Liver (tissue), 9 donors: ENCODE results near the gene BCAT1. TPM values are rescaled to one million over a fixed set of nuclear protein-coding genes. Genes with fewer than 3 reads are reported as not detected.

Experiments used
- DNase-seq: peaks from one replicate; pipeline ENCODE4 v3.0.0-alpha.2; 2017; ENCODE audit warnings: low spot score
- H3K27ac ChIP-seq, 2 donors: one replicate each; pipeline ENCODE4 v1.7.0; 2013; ENCODE audit warnings: inconsistent platforms in 2 of 2, low read length in 2 of 2, control low read depth in 1 of 2, low read depth in 1 of 2, mild to moderate bottlenecking in 1 of 2
- H3K27me3 ChIP-seq, 4 donors: one replicate each; pipeline versions ENCODE4 v1.6.1 to v1.7.0; 2013; ENCODE audit warnings: low read length in 3 of 4, inconsistent platforms in 1 of 4, mild to moderate bottlenecking in 1 of 4, moderate library complexity in 1 of 4; ENCODE audit not compliant: control insufficient read depth in 4 of 4, insufficient read depth in 4 of 4
- H3K36me3 ChIP-seq, 4 donors: one replicate each; pipeline versions ENCODE4 v1.6.1 to v1.7.0; 2013; ENCODE audit warnings: low read length in 3 of 4, mild to moderate bottlenecking in 3 of 4, low read depth in 1 of 4, moderate library complexity in 1 of 4; ENCODE audit not compliant: control insufficient read depth in 4 of 4, insufficient read depth in 3 of 4
- H3K4me1 ChIP-seq, 4 donors: one replicate each; pipeline versions ENCODE4 v1.6.1 to v1.7.0; 2013; ENCODE audit warnings: low read length in 3 of 4, mild to moderate bottlenecking in 3 of 4, moderate library complexity in 1 of 4; ENCODE audit not compliant: control insufficient read depth in 4 of 4, insufficient read depth in 4 of 4
- H3K4me3 ChIP-seq, 3 donors: one replicate each; pipeline versions ENCODE4 v1.6.1 to v1.7.0; 2013; ENCODE audit warnings: low read length in 3 of 3, control low read depth in 1 of 3, low read depth in 1 of 3, mild to moderate bottlenecking in 1 of 3
- H3K9ac ChIP-seq, 2 donors: one replicate each; pipeline ENCODE4 v1.7.0; 2013; ENCODE audit warnings: low read length in 2 of 2, mild to moderate bottlenecking in 2 of 2, moderate library complexity in 2 of 2, control low read depth in 1 of 2, low read depth in 1 of 2
- H3K9me3 ChIP-seq, 4 donors: one replicate each; pipeline versions ENCODE4 v1.6.1 to v1.7.0; 2013; ENCODE audit warnings: low read length in 3 of 4; ENCODE audit not compliant: control insufficient read depth in 4 of 4
- EGR1 ChIP-seq, 2 donors: IDR thresholded peaks; 2 replicates each; pipeline ENCODE4 v1.6.1; 2016 to 2018; ENCODE audit warnings: antibody characterized with exemption in 2 of 2, low read depth in 2 of 2
- FOXA1 ChIP-seq: IDR thresholded peaks from 2 replicates; pipeline ENCODE4 v1.6.1; 2016; ENCODE audit warnings: antibody characterized with exemption
- FOXA2 ChIP-seq: IDR thresholded peaks from 2 replicates; pipeline ENCODE4 v1.6.1; 2016; ENCODE audit warnings: antibody characterized with exemption
- GABPA ChIP-seq, 2 donors: IDR thresholded peaks in 1 of 2; conservative IDR thresholded peaks in 1 of 2; 2 replicates each; pipeline ENCODE4 v1.6.1; 2016; ENCODE audit warnings: antibody characterized with exemption in 2 of 2, mild to moderate bottlenecking in 1 of 2, moderate library complexity in 1 of 2
- HNF4A ChIP-seq, 2 donors: conservative IDR thresholded peaks; 2 replicates each; pipeline ENCODE4 v1.6.1; 2016; ENCODE audit warnings: antibody characterized with exemption in 2 of 2, mild to moderate bottlenecking in 2 of 2
- HNF4G ChIP-seq: IDR thresholded peaks from 2 replicates; pipeline ENCODE4 v1.6.1; 2016; ENCODE audit warnings: antibody characterized with exemption
- JUND ChIP-seq, 2 donors: IDR thresholded peaks; 2 replicates each; pipeline ENCODE4 v1.6.1; 2016; ENCODE audit warnings: antibody characterized with exemption in 2 of 2
- NR2F2 ChIP-seq: IDR thresholded peaks from 2 replicates; pipeline ENCODE4 v1.6.1; 2016; ENCODE audit warnings: antibody characterized with exemption
- RAD21 ChIP-seq, 2 donors: IDR thresholded peaks; 2 replicates each; pipeline ENCODE4 v1.6.1; 2016; ENCODE audit warnings: antibody characterized with exemption in 2 of 2, mild to moderate bottlenecking in 2 of 2
- RXRA ChIP-seq, 2 donors: IDR thresholded peaks; 2 replicates each; pipeline ENCODE4 v1.6.1; 2017 to 2018; ENCODE audit warnings: antibody characterized with exemption in 2 of 2, mild to moderate bottlenecking in 1 of 2
- SP1 ChIP-seq: IDR thresholded peaks from 2 replicates; pipeline ENCODE4 v1.6.1; 2018; ENCODE audit warnings: antibody characterized with exemption, mild to moderate bottlenecking
- TAF1 ChIP-seq: conservative IDR thresholded peaks from 2 replicates; pipeline ENCODE4 v1.6.1; 2016; ENCODE audit warnings: antibody characterized with exemption, mild to moderate bottlenecking
- YY1 ChIP-seq: IDR thresholded peaks from 2 replicates; pipeline ENCODE4 v1.6.1; 2016; ENCODE audit warnings: antibody characterized with exemption, mild to moderate bottlenecking
- WGBS: extraction: QIAGEN DNeasy Blood & Tissue Kit; methylation state at CpG from one replicate; pipeline ENCODE4 v1.1.7; 2013; 5-methylcytosine and 5-hydroxymethylcytosine counted together
- polyA plus RNA-seq, 2 donors: library from polyadenylated mRNA; stranded (reverse) in 1 of 2; unstranded in 1 of 2; fragments of 200-250 nt in 1 of 2; fragments of >200 nt in 1 of 2; fragmentation: Nextera tagmentation in 1 of 2; extraction: Ambion mirVana in 1 of 2; gene quantifications; one replicate each; pipeline versions ENCODE4 v1.2.1 to v1.2.3, GENCODE V29; 2013 to 2015
- total RNA-seq, 2 donors: library from RNA; depleted of rRNA; stranded (reverse); fragments of >200 nt; gene quantifications; one replicate each; pipeline ENCODE4 v1.2.3, GENCODE V29; 2014
- TF ChIP-seq, protein P1 (sequence below): IDR thresholded peaks from 2 replicates; pipeline ENCODE4 v1.6.1; 2016; ENCODE audit warnings: antibody characterized with exemption, mild to moderate bottlenecking
- TF ChIP-seq, protein P2 (sequence below): IDR thresholded peaks from 2 replicates; pipeline ENCODE4 v1.6.1; 2016; ENCODE audit warnings: antibody characterized with exemption
- TF ChIP-seq, protein P3 (sequence below): IDR thresholded peaks from 2 replicates; pipeline ENCODE4 v1.6.1; 2016; ENCODE audit warnings: antibody characterized with exemption
- TF ChIP-seq, protein P4 (sequence below): IDR thresholded peaks from 2 replicates; pipeline ENCODE4 v1.6.1; 2016; ENCODE audit warnings: antibody characterized with exemption
- TF ChIP-seq, protein P5 (sequence below): fragments of 150-350 bp; IDR thresholded peaks from 2 replicates; pipeline ENCODE4 v1.5.1; 2017; ENCODE audit warnings: improper control_type of control experiment, low read depth, low read length; ENCODE audit not compliant: missing input control
- donor health status: healthy.
- donor health status: healthy.
- donor health status: healthy.
- donor health status: healthy.
- donor health status: healthy.

Gene BCAT1
- total and polyA plus RNA-seq, 4 donors: 0.14 to 10.0 (median 0.85) TPM

DNA sequence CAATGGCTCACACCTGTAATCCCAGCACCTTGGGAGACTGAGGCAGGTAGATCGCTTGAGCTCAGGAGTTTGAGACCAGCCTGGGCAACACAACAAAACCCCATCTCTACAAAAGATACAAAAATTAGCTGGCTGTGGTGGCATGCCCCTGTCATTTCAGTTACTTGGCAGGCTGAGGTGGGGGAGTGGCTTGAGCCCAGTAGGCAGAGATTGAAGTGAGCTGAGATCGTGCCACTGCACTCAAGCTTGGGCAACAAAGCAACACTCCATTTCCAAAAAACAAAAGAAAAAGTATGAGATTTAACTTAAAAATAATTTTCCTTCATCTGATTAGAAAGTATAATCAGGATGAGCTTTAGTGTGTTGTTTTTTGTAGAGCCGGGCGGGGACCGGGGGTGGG lies 47.9 kb upstream of the BCAT1 start:
- no peak for TF ChIP-seq HNF4A (conservative IDR thresholded peaks at IDR 0.05)
- no peak for TF ChIP-seq YY1
- TF ChIP-seq SP1: no peak
- TF ChIP-seq, protein P1, sequence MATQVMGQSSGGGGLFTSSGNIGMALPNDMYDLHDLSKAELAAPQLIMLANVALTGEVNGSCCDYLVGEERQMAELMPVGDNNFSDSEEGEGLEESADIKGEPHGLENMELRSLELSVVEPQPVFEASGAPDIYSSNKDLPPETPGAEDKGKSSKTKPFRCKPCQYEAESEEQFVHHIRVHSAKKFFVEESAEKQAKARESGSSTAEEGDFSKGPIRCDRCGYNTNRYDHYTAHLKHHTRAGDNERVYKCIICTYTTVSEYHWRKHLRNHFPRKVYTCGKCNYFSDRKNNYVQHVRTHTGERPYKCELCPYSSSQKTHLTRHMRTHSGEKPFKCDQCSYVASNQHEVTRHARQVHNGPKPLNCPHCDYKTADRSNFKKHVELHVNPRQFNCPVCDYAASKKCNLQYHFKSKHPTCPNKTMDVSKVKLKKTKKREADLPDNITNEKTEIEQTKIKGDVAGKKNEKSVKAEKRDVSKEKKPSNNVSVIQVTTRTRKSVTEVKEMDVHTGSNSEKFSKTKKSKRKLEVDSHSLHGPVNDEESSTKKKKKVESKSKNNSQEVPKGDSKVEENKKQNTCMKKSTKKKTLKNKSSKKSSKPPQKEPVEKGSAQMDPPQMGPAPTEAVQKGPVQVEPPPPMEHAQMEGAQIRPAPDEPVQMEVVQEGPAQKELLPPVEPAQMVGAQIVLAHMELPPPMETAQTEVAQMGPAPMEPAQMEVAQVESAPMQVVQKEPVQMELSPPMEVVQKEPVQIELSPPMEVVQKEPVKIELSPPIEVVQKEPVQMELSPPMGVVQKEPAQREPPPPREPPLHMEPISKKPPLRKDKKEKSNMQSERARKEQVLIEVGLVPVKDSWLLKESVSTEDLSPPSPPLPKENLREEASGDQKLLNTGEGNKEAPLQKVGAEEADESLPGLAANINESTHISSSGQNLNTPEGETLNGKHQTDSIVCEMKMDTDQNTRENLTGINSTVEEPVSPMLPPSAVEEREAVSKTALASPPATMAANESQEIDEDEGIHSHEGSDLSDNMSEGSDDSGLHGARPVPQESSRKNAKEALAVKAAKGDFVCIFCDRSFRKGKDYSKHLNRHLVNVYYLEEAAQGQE: no peak
- TF ChIP-seq GABPA (IDR thresholded peaks at IDR 0.05 in 1 of 2, conservative IDR thresholded peaks at IDR 0.05 in 1 of 2): no peak
- TF ChIP-seq, protein P2, sequence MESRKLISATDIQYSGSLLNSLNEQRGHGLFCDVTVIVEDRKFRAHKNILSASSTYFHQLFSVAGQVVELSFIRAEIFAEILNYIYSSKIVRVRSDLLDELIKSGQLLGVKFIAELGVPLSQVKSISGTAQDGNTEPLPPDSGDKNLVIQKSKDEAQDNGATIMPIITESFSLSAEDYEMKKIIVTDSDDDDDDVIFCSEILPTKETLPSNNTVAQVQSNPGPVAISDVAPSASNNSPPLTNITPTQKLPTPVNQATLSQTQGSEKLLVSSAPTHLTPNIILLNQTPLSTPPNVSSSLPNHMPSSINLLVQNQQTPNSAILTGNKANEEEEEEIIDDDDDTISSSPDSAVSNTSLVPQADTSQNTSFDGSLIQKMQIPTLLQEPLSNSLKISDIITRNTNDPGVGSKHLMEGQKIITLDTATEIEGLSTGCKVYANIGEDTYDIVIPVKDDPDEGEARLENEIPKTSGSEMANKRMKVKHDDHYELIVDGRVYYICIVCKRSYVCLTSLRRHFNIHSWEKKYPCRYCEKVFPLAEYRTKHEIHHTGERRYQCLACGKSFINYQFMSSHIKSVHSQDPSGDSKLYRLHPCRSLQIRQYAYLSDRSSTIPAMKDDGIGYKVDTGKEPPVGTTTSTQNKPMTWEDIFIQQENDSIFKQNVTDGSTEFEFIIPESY: no peak
- TF ChIP-seq TAF1: no peak
- TF ChIP-seq EGR1 (IDR thresholded peaks at IDR 0.05; ENCODE audit: low read depth in 2 of 2): no peak
- H3K9ac ChIP-seq: no peak overlapping the region
- H3K4me1 ChIP-seq: no peaks in the 10 kb centered on the region
- DNase-seq: no peak
- no peaks in the 10 kb centered on the region for H3K36me3 ChIP-seq
- WGBS: 86% methylated on average over 5 of the region's 5 CpGs
- H3K27me3 ChIP-seq: no peaks in the 10 kb centered on the region
- H3K4me3 ChIP-seq: no peak overlapping the region
- no peaks in the 10 kb centered on the region for H3K9me3 ChIP-seq
- no peak overlapping the region for H3K27ac ChIP-seq

DNA sequence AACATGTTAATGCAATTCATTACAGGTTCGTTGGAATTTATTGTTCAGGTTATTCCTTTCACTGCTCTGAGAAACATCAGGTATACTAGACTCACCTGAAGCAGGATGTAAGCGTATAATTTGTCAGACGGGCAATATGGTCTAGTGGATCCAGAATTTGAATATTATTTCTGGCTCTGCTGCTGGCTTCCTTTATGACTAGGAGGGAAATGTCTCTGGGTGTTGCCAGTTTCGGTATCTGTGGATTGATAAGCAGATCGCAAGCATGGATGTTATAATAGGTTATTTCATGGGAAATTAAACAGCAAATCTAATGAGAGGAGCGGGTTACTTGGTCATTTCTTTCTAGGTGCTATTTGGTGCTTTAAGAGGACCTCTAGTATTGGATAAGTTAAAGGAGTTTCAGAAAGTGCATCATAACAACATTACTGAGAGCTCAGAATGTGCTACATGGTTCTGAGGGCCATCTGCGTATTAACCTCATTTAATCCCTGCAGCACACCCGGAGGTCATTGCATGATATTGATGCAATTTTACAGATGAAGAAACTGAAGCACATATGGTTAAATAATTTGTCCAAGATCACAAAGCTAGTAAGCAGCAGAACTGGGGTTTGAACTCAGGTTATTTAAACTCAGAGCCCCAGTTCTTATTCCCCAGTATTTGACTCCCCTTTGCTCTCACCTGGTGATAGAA lies 47.3 kb upstream of the BCAT1 start:
- TF ChIP-seq JUND (IDR thresholded peaks at IDR 0.05): no peak
- TF ChIP-seq, protein P2: no peak
- TF ChIP-seq FOXA2: no peak
- TF ChIP-seq GABPA (IDR thresholded peaks at IDR 0.05 in 1 of 2, conservative IDR thresholded peaks at IDR 0.05 in 1 of 2): no peak
- TF ChIP-seq HNF4G: no peak
- TF ChIP-seq SP1: no peak
- TF ChIP-seq NR2F2: no peak
- TF ChIP-seq EGR1 (IDR thresholded peaks at IDR 0.05; ENCODE audit: low read depth in 2 of 2): no peak
- TF ChIP-seq, protein P3, sequence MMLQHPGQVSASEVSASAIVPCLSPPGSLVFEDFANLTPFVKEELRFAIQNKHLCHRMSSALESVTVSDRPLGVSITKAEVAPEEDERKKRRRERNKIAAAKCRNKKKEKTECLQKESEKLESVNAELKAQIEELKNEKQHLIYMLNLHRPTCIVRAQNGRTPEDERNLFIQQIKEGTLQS: no peak
- TF ChIP-seq, protein P4, sequence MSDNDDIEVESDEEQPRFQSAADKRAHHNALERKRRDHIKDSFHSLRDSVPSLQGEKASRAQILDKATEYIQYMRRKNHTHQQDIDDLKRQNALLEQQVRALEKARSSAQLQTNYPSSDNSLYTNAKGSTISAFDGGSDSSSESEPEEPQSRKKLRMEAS: no peak
- TF ChIP-seq RXRA (IDR thresholded peaks at IDR 0.05): no peak
- TF ChIP-seq TAF1: no peak
- no peak for TF ChIP-seq HNF4A (conservative IDR thresholded peaks at IDR 0.05)
- TF ChIP-seq FOXA1: no peak
- TF ChIP-seq, protein P5, sequence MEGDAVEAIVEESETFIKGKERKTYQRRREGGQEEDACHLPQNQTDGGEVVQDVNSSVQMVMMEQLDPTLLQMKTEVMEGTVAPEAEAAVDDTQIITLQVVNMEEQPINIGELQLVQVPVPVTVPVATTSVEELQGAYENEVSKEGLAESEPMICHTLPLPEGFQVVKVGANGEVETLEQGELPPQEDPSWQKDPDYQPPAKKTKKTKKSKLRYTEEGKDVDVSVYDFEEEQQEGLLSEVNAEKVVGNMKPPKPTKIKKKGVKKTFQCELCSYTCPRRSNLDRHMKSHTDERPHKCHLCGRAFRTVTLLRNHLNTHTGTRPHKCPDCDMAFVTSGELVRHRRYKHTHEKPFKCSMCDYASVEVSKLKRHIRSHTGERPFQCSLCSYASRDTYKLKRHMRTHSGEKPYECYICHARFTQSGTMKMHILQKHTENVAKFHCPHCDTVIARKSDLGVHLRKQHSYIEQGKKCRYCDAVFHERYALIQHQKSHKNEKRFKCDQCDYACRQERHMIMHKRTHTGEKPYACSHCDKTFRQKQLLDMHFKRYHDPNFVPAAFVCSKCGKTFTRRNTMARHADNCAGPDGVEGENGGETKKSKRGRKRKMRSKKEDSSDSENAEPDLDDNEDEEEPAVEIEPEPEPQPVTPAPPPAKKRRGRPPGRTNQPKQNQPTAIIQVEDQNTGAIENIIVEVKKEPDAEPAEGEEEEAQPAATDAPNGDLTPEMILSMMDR: no peak
- no peak for TF ChIP-seq RAD21 (IDR thresholded peaks at IDR 0.05)
- Histone ChIP-seq H3K9ac (no peak overlapping the region), H3K9me3 (no peaks in the 10 kb centered on the region), H3K27ac (no peak overlapping the region), H3K4me1 (no peaks in the 10 kb centered on the region), H3K4me3 (no peak overlapping the region), H3K27me3 (no peaks in the 10 kb centered on the region), H3K36me3 (no peaks in the 10 kb centered on the region)
- 79% methylated on average over 8 of the region's 8 CpGs for WGBS
- DNase-seq: no peak
